Measurements from ENCODE around the gene IFIT3.

- no peak for TF ChIP-seq CTCF (IDR thresholded peaks at IDR 0.05)
- no peak for TF ChIP-seq ZFX (IDR thresholded peaks at IDR 0.05; ENCODE audit: borderline replicate concordance)
Observed at GRCh38 chr10:89308266-89308665, 19.5 kb upstream of the IFIT3 start.

All from 22Rv1 (cell line).